ENCODE measurements around the gene FLOT1. TPM values are rescaled to one million over a fixed set of nuclear protein-coding genes. Genes with fewer than 3 reads are reported as not detected.
A peak's percentile ranks its signal among the peaks of the same experiment; 100 is the strongest.

Gene FLOT1
- total RNA-seq, 4 donors from 2014 or later: 115 to 214 (median 166) TPM

DNA sequence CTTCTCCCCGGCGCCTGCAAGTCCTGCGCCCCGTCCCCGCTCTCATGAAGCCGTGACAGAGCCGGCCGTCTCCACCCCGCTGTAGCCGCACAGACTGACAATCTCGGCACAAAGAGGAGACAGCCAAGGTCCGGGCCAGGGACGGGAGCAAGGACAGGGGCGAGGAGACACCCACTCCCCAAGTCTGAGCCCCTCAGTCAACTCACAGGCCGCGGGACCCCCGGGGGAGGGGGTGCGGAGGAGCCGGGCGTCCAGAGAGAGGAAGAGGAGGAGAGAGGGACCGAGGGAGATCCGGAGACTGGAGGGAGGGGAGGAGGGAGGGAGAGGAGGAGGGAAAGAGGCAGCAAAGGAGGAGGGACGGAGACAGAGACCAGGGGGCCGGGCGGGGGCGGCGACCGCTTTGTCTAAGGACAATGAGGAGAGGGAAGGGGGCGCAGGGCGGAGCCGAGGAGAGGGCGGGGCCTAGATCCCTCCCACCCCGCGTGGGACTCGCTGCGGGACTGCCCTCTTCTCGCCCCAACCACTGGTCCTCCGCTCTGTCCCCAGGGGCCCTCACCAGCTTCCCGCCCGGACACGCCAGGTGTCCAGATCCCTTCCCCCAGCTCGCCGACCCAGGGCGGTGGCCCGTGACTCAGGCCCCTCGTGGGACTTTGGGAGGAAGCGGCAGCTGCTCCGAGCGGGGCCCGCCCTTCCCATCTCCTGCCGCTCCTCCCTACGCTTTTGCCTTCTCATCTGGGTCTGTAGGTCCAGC lies 55.4 kb downstream of the FLOT1 start:
- Histone ChIP-seq H3K4me1 (peaks cover 53 to 84% (median 80%) of the 10 kb centered on the region in 4 donors), H3K4me3 (peak overlapping the region; percentile 70 to 93 (median 80)), H3K27ac (replicated peaks in 1 of 4) (peak overlapping the region; percentile 95 to 99 (median 97)), H3K36me3 (peaks cover 0 to 4% (median 0%) of the 10 kb centered on the region in 4 donors), H3K27me3 (no peaks in the 10 kb centered on the region), H3K9me3 (no peaks in the 10 kb centered on the region)
- 1% methylated on average over 29 of the region's 52 CpGs for WGBS
- peak; percentile 99 for DNase-seq (ENCODE audit: extremely low spot score)
- intact Hi-C loops (cut with DNase I): loop anchor here (10.0 kb wide), 1 partner anchor 198 kb away; the partner anchor contains the start of gene DDR1
- TF ChIP-seq POLR2A (IDR thresholded peaks at IDR 0.05; ENCODE audit: low read depth) (no peak), EP300 (IDR thresholded peaks at IDR 0.05) (peak; percentile 36), POLR2AphosphoS5 (IDR thresholded peaks at IDR 0.05) (peak; percentile 94 to 96)
- TF ChIP-seq, protein P1, sequence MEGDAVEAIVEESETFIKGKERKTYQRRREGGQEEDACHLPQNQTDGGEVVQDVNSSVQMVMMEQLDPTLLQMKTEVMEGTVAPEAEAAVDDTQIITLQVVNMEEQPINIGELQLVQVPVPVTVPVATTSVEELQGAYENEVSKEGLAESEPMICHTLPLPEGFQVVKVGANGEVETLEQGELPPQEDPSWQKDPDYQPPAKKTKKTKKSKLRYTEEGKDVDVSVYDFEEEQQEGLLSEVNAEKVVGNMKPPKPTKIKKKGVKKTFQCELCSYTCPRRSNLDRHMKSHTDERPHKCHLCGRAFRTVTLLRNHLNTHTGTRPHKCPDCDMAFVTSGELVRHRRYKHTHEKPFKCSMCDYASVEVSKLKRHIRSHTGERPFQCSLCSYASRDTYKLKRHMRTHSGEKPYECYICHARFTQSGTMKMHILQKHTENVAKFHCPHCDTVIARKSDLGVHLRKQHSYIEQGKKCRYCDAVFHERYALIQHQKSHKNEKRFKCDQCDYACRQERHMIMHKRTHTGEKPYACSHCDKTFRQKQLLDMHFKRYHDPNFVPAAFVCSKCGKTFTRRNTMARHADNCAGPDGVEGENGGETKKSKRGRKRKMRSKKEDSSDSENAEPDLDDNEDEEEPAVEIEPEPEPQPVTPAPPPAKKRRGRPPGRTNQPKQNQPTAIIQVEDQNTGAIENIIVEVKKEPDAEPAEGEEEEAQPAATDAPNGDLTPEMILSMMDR (IDR thresholded peaks at IDR 0.05): no peak

DNA sequence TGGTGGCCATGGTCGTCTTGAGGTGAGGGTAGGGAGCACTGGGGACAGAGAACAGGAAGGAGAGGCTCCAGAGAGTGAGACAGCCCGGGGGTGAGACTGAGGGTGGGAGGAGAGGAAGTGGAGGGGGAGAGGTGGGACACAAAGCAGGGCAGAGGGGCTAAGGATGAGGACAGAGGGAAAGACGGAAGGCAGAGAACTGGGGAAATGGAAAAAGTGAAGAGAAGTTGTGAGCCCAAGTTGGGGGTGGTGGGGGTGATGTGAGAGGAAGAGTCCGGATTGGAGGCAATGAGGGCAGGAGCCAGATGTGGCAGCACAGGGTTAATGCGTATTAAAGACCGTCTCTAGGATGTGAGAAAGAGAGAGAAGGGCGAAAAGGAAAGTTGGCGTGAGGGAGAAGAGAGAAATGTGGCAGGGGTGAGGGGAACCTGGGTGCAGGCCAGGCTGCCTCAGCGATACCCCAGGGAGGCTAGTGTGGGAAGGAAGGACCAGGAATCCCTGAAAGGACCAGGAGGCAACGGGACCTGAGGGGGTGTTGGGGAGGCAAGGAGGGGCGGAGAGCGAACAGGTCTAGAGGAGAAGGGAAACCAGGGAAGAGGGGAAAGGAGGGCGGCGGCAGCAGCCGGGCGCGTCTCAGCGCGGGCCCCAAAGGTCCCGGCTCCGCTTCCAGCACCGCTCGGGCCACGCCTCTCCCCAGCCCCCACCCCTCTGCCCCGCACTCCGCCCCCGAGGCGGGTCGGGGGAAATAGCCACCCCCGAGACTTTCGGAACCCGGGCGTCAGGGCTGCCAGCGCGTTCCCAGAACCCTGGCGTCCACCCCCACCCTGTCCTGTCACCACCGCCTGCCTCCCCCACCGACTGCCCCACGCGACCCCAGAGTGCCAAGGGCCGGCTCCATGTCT lies 56.2 kb downstream of the FLOT1 start, which contains the start of gene PPP1R18:
Gene PPP1R18, minus strand, starts transcription at position 637 of the 899 bp plus-strand sequence. Its CDS starts 627 bp downstream, at position 10.
- TF ChIP-seq POLR2A (IDR thresholded peaks at IDR 0.05; ENCODE audit: low read depth): no peak
- peak; percentile 68 to 91 for TF ChIP-seq POLR2AphosphoS5 (IDR thresholded peaks at IDR 0.05)
- TF ChIP-seq, protein P1 (IDR thresholded peaks at IDR 0.05): no peak
- no peak for TF ChIP-seq EP300 (IDR thresholded peaks at IDR 0.05)
- H3K27ac ChIP-seq (replicated peaks in 1 of 4): peak within 1 kb of the TSS; percentile 95 to 99 (median 97)
- WGBS: under 1% methylated on average over 22 of the region's 41 CpGs
- peak within 1 kb of the TSS; percentile 70 to 93 (median 80) for H3K4me3 ChIP-seq
- H3K9me3 ChIP-seq: no peaks in the 10 kb centered on the region
- H3K36me3 ChIP-seq: peaks cover 0 to 6% (median 0%) of the 10 kb centered on the region in 4 donors
- peak; percentile 95 for DNase-seq (ENCODE audit: extremely low spot score)
- peaks cover 57 to 86% (median 83%) of the 10 kb centered on the region in 4 donors for H3K4me1 ChIP-seq
- intact Hi-C loops (cut with DNase I): loop anchor here (10.0 kb wide), 1 partner anchor 199 kb away; the partner anchor contains the start of gene DDR1
- H3K27me3 ChIP-seq: no peaks in the 10 kb centered on the region

DNA sequence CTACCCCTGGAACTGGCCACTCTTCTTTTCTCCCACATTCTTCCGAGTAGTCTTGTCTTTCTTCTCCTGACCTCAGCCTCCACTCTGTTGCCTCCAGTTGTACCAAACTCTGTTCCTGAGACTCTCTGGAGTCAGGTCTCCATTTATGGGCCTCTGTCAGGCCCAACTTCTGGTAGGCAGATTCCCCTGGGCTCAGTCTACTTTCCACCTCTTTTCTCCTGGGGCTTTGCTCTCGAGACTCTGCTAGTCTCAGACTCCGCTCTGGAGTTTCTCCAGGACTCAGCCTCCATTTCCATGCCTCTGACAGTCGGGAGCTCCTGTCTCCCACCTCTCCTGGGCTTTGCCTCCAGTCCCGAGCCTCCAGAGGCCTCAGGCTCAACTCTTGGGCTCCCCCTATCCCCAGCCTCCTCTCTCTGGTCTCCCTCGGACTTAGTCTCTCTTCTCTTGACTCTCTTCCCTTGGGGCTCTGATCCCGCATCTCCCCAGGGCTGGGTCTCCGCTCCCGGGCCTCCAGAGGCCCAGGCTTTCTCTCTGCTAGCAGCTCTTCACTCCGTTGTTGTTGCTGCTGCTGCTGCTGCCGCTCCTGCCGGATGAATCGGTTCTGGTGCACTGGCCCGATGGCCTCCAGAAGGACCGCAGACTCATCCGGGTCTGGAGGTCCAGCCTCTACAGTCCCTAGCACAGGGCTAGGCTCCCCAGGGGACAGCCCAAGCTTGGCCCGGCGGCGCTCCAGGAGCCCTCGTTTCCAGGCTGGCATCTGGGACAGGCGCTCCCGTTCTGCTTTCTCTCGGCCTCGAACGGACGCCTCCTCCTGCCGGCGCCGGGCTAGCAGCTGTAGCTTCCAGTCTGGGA lies 57.1 kb downstream of the FLOT1 start:
- no peaks in the 10 kb centered on the region for H3K27me3 ChIP-seq
- no peaks in the 10 kb centered on the region for H3K9me3 ChIP-seq
- peaks cover 0 to 13% (median 2%) of the 10 kb centered on the region in 4 donors for H3K36me3 ChIP-seq
- no peak for DNase-seq (ENCODE audit: extremely low spot score)
- peaks cover 64 to 89% (median 86%) of the 10 kb centered on the region in 4 donors for H3K4me1 ChIP-seq
- WGBS: 13% methylated on average over 19 of the region's 29 CpGs
- TF ChIP-seq POLR2AphosphoS5 (IDR thresholded peaks at IDR 0.05): no peak
- TF ChIP-seq, protein P1 (IDR thresholded peaks at IDR 0.05): peak in 1 of 3 experiments; percentile 10
- H3K4me3 ChIP-seq: peak overlapping the region; percentile 70 to 93 (median 80)
- peak overlapping the region; percentile 95 to 99 (median 97) for H3K27ac ChIP-seq (replicated peaks in 1 of 4)
- intact Hi-C loops (cut with DNase I): loop anchor here (10.0 kb wide), 1 partner anchor 199 kb away; the partner anchor contains the start of gene DDR1

All from esophagus muscularis mucosa (tissue), 4 donors.